H1 (cell line): ENCODE measurements around the gene POLRMT. TPM values are rescaled to one million over a fixed set of nuclear protein-coding genes. Genes with fewer than 3 reads are reported as not detected.

Experiments used
- BCL11A ChIP-seq, 2 experiments: IDR thresholded peaks; one replicate each; pipeline ENCODE4 v1.6.1; 2011; ENCODE audit warnings: low read depth in 2 of 2, low read length in 2 of 2, mild to moderate bottlenecking in 2 of 2
- FOSL1 ChIP-seq: IDR thresholded peaks from 2 replicates; pipeline ENCODE4 v1.6.1; 2011; ENCODE audit warnings: mild to moderate bottlenecking, low read depth, low read length, moderate library complexity; ENCODE audit not compliant: insufficient read depth
- HDAC6 ChIP-seq: IDR thresholded peaks from one replicate; pipeline ENCODE4 v1.7.1; 2012; ENCODE audit warnings: low read depth, mild to moderate bottlenecking, inconsistent platforms, low read length, moderate library complexity
- JUN ChIP-seq: IDR thresholded peaks from 2 replicates; pipeline ENCODE4 v1.6.1; 2011; ENCODE audit warnings: low read depth, mild to moderate bottlenecking, improper control_type of control experiment, low read length
- JUND ChIP-seq: IDR thresholded peaks from 2 replicates; pipeline ENCODE4 v1.6.1; 2011; ENCODE audit warnings: mild to moderate bottlenecking, improper control_type of control experiment, low read length
- KDM1A ChIP-seq: fragments of 200-600, 300-600 bp; sonication (generic); IDR thresholded peaks from 2 replicates; pipeline ENCODE4 v1.7.1; 2016; ENCODE audit warnings: mild to moderate bottlenecking, low read length, borderline replicate concordance
- KDM5A ChIP-seq: fragments of 200-600 bp; IDR thresholded peaks from 2 replicates; pipeline ENCODE4 v1.7.1; 2012; ENCODE audit warnings: mild to moderate bottlenecking, low read length, inconsistent platforms, mixed read lengths
- PHF8 ChIP-seq: fragments of 200-600 bp; sonication (generic); conservative IDR thresholded peaks from 2 replicates; pipeline ENCODE4 v1.7.1; 2012; ENCODE audit warnings: low read depth, mild to moderate bottlenecking, inconsistent platforms, low read length, moderate library complexity
- polyA plus RNA-seq, 7 experiments: library from polyadenylated mRNA; depleted of rRNA in 3 of 7; stranded (reverse) in 5 of 7; unstranded in 2 of 7; fragments of >200 nt in 5 of 7; fragments of 200-250 nt in 2 of 7; gene quantifications; 1 replicate in 5 of 7; 2 replicates in 1 of 7; 4 replicates in 1 of 7; pipeline versions ENCODE4 v1.2.1 to v1.2.3, GENCODE V29; 2011 to 2013; ENCODE audit warnings: missing spikeins in 2 of 7, mixed read lengths in 2 of 7
- total RNA-seq: library from RNA; stranded (reverse); fragmentation: NEBNext Ultra II Directional; extraction: Animal tissue kit (Norgen Biotek cat#: 25700); gene quantifications from 2 replicates; pipeline ENCODE4 v1.2.1, GENCODE V29; 2021
- TF ChIP-seq, protein P1 (sequence below): fragments of 300-600 bp; sonication (generic); IDR thresholded peaks from 2 replicates; pipeline ENCODE4 v1.7.1; 2012; ENCODE audit warnings: low read length, moderate library complexity, mild to moderate bottlenecking, inconsistent platforms; ENCODE audit not compliant: insufficient replicate concordance

Gene POLRMT
- total and polyA plus RNA-seq, 2 of the 8 experiments (the other 6 are each of a cell fraction or from before 2014, with no cell fraction given), result 93.0 to 111 TPM

DNA sequence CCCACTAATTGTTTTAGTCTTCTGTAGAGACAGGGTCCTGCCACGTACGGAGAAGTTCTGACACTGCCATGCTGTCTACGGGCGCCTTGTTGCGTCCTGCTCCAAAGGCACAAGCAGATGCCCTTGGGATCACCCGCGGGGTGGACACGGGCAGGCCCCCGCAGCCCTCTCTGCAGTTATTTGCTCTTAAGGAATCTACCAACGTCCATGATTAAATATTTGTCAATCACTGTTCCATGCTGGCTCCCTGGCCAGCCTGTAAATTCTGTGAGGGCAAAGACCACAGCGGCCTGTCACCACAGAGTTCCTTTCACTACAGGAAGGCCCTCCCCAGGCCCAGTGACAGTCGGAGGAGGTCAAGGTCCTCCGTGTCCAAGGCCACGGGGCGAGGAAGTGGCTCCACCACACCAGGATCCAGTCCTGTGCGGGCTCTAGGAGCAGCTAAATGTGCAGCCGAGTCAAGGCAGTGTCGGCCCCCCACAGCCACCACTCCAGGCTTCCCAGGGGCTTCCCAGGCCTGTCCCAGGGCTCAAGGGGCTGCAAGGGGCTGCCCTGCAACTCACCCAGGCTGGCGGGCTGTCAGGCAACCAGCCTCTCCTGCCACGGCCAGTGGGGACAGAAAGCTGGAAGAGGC, 27.6 kb upstream of the POLRMT start (continued):
- TF ChIP-seq, protein P1, sequence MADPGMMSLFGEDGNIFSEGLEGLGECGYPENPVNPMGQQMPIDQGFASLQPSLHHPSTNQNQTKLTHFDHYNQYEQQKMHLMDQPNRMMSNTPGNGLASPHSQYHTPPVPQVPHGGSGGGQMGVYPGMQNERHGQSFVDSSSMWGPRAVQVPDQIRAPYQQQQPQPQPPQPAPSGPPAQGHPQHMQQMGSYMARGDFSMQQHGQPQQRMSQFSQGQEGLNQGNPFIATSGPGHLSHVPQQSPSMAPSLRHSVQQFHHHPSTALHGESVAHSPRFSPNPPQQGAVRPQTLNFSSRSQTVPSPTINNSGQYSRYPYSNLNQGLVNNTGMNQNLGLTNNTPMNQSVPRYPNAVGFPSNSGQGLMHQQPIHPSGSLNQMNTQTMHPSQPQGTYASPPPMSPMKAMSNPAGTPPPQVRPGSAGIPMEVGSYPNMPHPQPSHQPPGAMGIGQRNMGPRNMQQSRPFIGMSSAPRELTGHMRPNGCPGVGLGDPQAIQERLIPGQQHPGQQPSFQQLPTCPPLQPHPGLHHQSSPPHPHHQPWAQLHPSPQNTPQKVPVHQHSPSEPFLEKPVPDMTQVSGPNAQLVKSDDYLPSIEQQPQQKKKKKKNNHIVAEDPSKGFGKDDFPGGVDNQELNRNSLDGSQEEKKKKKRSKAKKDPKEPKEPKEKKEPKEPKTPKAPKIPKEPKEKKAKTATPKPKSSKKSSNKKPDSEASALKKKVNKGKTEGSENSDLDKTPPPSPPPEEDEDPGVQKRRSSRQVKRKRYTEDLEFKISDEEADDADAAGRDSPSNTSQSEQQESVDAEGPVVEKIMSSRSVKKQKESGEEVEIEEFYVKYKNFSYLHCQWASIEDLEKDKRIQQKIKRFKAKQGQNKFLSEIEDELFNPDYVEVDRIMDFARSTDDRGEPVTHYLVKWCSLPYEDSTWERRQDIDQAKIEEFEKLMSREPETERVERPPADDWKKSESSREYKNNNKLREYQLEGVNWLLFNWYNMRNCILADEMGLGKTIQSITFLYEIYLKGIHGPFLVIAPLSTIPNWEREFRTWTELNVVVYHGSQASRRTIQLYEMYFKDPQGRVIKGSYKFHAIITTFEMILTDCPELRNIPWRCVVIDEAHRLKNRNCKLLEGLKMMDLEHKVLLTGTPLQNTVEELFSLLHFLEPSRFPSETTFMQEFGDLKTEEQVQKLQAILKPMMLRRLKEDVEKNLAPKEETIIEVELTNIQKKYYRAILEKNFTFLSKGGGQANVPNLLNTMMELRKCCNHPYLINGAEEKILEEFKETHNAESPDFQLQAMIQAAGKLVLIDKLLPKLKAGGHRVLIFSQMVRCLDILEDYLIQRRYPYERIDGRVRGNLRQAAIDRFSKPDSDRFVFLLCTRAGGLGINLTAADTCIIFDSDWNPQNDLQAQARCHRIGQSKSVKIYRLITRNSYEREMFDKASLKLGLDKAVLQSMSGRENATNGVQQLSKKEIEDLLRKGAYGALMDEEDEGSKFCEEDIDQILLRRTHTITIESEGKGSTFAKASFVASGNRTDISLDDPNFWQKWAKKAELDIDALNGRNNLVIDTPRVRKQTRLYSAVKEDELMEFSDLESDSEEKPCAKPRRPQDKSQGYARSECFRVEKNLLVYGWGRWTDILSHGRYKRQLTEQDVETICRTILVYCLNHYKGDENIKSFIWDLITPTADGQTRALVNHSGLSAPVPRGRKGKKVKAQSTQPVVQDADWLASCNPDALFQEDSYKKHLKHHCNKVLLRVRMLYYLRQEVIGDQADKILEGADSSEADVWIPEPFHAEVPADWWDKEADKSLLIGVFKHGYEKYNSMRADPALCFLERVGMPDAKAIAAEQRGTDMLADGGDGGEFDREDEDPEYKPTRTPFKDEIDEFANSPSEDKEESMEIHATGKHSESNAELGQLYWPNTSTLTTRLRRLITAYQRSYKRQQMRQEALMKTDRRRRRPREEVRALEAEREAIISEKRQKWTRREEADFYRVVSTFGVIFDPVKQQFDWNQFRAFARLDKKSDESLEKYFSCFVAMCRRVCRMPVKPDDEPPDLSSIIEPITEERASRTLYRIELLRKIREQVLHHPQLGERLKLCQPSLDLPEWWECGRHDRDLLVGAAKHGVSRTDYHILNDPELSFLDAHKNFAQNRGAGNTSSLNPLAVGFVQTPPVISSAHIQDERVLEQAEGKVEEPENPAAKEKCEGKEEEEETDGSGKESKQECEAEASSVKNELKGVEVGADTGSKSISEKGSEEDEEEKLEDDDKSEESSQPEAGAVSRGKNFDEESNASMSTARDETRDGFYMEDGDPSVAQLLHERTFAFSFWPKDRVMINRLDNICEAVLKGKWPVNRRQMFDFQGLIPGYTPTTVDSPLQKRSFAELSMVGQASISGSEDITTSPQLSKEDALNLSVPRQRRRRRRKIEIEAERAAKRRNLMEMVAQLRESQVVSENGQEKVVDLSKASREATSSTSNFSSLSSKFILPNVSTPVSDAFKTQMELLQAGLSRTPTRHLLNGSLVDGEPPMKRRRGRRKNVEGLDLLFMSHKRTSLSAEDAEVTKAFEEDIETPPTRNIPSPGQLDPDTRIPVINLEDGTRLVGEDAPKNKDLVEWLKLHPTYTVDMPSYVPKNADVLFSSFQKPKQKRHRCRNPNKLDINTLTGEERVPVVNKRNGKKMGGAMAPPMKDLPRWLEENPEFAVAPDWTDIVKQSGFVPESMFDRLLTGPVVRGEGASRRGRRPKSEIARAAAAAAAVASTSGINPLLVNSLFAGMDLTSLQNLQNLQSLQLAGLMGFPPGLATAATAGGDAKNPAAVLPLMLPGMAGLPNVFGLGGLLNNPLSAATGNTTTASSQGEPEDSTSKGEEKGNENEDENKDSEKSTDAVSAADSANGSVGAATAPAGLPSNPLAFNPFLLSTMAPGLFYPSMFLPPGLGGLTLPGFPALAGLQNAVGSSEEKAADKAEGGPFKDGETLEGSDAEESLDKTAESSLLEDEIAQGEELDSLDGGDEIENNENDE, result no peak
- no peak for TF ChIP-seq FOSL1
- no peak for TF ChIP-seq KDM5A
- TF ChIP-seq KDM1A, result no peak
- TF ChIP-seq JUN, result no peak
- TF ChIP-seq BCL11A (IDR thresholded peaks at IDR 0.05; ENCODE audit: low read depth in 2 of 2, low read length in 2 of 2), result no peak
- TF ChIP-seq JUND, result no peak
- TF ChIP-seq HDAC6, result no peak
- no peak for TF ChIP-seq PHF8
